GM10248 (cell line): ENCODE measurements around the gene PPFIBP1.

ENCODE experiments used
- CTCF ChIA-PET: fragments of 300-600 bp; sonication (Branson Sonifier 250); formaldehyde crosslinking; extraction: SDS; loops from one replicate; lab custom pipeline; 2021; ENCODE audit warnings: antibody characterized with exemption; lab: Yijun Ruan, JAX
- POLR2A ChIA-PET: fragments of 350-650 bp; sonication (Branson Sonifier 250); formaldehyde crosslinking; extraction: SDS; loops from one replicate; lab custom pipeline; 2020; ENCODE audit warnings: antibody characterized with exemption; lab: Yijun Ruan, JAX
- DNase-seq: peaks from one replicate; pipeline ENCODE4 v3.0.0; 2012; ENCODE audit errors: extremely low spot score
- TF ChIP-seq, protein P1 (sequence below): IDR thresholded peaks from 2 replicates; pipeline ENCODE4 v1.5.1; 2012; ENCODE audit warnings: mild to moderate bottlenecking, low read depth; ENCODE audit errors: extremely low read depth, missing control alignments, control extremely low read depth

Gene PPFIBP1

DNA sequence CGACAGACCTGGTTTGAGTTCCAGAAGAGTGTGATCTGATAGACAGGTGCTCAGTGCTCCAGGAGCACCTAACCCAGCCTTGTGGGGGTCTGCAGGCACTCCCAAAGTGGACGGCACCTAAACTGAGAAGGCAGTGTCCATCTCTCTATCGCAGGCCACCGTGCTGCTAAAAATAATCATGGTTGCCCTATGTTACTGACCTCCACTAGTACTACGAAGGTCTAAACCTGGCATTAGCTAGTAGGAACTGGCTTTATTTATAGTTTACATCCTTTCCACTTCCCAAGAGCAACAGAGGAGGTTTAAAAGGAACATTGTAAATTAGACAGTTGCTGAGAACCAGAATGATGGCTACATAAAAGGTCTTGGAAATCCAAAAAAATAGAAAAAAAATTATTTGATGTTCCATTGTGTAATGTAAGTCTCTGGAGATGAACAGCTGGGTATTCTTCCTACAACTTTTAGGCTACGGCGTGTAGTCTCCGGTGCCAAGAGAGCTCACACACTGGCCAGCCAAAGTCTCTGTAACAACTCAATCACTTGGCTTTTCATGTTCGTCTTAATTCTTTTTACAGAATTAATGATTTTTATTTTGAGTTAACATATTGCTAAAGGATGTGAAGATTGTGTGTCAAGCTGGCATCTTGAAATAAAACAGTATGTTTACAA is 27.3 kb downstream of the PPFIBP1 start:
- ChIA-PET CTCF (interaction anchor here (1.1 to 2.7 kb wide), 8 partner anchors 11 to 228 kb away, joined by 3 to 9 read pairs (median 3); no protein-coding TSS in a partner anchor), POLR2A (no interaction called here)
- no peak for DNase-seq
- TF ChIP-seq, protein P1, sequence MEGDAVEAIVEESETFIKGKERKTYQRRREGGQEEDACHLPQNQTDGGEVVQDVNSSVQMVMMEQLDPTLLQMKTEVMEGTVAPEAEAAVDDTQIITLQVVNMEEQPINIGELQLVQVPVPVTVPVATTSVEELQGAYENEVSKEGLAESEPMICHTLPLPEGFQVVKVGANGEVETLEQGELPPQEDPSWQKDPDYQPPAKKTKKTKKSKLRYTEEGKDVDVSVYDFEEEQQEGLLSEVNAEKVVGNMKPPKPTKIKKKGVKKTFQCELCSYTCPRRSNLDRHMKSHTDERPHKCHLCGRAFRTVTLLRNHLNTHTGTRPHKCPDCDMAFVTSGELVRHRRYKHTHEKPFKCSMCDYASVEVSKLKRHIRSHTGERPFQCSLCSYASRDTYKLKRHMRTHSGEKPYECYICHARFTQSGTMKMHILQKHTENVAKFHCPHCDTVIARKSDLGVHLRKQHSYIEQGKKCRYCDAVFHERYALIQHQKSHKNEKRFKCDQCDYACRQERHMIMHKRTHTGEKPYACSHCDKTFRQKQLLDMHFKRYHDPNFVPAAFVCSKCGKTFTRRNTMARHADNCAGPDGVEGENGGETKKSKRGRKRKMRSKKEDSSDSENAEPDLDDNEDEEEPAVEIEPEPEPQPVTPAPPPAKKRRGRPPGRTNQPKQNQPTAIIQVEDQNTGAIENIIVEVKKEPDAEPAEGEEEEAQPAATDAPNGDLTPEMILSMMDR = no peak

DNA sequence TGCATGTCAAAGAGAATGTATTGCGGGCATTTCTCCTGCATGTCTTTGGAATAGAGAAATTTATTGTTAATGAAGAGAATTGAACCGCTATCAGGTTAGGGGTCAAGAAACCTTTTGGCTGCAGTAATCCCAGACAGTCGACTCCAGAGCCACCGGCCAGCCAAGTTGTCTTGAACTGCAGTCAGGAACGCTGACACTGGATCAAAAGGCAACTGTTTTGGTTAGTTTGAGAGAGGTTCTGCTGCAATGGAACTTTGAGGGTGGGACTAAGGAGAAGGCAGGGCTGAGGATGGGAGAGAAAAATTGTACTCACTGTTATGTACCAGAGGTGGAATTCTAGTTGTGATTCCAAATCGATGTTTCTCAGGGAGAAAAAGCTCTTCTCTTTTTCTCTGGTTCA is 28.2 kb downstream of the PPFIBP1 start:
- ChIA-PET POLR2A (no interaction called here), CTCF (interaction anchor here (1.1 to 2.4 kb wide), 4 partner anchors 12 to 21 kb away, joined by 3 to 6 read pairs (median 3); no protein-coding TSS in a partner anchor)
- no peak for DNase-seq
- TF ChIP-seq, protein P1 = no peak

DNA sequence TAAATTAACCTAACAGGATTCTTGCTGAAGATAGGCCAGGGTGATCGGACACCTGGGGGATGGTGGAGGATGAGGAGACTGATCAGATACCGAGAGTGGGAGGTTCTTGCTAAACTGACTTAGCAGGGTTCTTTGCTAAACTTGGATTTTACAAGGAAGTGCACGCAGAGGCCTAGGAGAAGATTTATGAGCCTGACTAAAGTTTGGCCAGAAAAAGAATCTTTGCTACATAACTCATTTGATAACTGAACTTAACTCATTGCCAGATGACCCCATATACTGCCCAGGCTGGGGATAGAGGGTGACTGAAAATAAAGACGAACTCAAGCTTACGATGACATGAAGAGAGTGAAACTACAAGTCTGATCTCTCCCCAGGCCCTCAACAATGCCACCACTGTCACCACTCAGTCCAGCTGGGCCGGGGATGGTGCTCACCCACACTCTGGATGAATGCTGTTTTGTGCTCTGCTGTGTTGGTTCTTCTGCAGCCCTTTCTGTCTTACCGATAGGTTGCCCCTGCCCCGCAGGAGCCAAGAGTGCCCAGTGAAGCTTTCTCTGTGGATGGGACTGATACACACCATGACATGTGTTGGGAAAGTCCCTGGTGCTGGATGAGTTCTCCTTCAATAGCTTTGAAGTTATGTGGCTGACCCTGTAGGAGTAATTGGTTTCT is 29.0 kb downstream of the PPFIBP1 start:
- TF ChIP-seq, protein P1 = no peak
- ChIA-PET POLR2A (no interaction called here), CTCF (interaction anchor here (0.7 to 2.4 kb wide), 5 partner anchors 15 to 26 kb away, joined by 3 to 6 read pairs (median 3); no protein-coding TSS in a partner anchor)
- no peak for DNase-seq

DNA sequence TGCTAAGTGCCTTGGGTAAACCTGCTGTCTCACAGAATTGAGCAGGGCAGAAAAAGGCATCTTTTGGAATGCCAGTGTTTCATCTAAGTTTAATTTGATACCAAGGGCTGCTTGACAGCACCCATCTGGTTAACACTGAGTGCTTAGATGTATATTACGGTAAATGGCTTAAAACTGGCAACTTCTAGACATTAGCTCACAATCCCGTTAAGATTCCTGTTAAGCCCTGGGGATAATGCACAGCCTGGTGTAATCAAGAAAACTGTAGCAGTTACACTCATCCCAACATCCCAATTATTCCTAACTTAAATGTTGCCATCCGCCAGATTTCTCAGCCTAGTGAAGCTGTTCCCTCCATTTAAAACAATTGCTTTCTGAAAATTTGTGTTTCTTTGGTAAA is 29.9 kb downstream of the PPFIBP1 start:
- CTCF ChIA-PET = interaction anchor here (1.1 kb wide), 1 partner anchor 16 kb away, joined by 3 read pairs; no protein-coding TSS in a partner anchor
- TF ChIP-seq, protein P1 = no peak
- POLR2A ChIA-PET = no interaction called here
- DNase-seq = no peak

DNA sequence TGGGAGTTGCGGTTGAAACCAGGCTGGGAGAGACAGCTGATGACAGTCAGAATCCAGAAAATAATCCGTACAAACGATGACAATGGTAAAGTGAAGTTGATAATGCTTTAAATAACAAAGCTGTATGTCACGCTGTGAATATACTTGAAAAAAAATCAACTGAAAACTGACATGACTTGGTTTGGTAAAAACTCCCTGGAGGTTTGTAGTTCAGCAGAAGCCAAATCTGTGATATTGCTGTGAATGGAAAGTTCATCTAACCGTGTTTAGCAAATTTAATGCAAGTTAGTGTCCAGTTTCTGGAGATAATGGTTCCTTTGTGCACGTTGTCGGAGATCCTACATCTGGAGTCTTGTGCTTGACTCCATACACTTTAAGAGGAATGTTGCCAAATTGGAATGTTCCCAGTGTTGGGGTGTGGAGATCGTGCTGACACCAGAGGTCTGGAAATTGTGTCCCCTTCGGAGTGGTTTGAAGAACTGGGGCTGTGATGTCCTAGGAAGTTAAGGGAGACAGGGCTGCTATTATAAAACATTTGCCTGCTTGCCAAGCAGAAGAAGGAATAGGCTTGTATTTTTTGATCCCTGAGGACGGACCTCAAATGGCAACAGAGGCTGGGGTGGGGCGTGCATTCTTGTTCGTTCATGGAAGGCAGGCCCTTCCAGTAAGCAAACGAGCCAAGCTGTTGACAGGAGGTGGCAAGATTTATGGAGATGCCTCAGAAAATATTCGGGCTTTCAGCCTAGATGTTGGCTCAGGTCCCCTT is 30.6 kb downstream of the PPFIBP1 start:
- ChIA-PET CTCF (interaction anchor here (2.8 to 3.4 kb wide), 2 partner anchors 8 to 11 kb away, joined by 13 to 15 read pairs; no protein-coding TSS in a partner anchor), POLR2A (no interaction called here)
- TF ChIP-seq, protein P1 = no peak
- DNase-seq = no peak

DNA sequence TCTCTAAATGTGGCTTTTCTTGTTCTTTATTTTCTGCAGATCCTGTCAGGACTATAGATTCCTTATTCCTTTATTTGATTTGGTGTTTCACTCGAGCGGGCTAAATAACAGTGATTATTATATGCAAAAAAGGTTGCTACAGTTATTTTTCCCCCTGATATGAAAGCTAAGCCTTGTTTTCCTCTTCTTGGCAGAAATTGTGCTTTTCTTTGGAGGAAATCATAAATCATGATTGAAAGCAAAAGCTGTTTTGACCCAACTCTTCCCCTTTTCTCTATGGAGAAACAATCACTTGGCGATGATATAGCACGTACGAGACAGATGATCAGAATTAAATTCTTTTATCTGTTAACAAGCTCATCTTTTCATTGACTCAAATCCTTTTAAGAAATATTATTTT is 31.4 kb downstream of the PPFIBP1 start:
- POLR2A ChIA-PET = no interaction called here
- TF ChIP-seq, protein P1 = no peak
- no peak for DNase-seq
- CTCF ChIA-PET = interaction anchor here (0.9 to 3.4 kb wide), 8 partner anchors 8 to 121 kb away, joined by 3 to 15 read pairs (median 4); no protein-coding TSS in a partner anchor
